NT2/D1 (cell line): ENCODE measurements around the gene SPOCK1.

Experiments used
- SUZ12 ChIP-seq: IDR thresholded peaks from 2 replicates; pipeline ENCODE4 v1.6.1; 2011; ENCODE audit not compliant: insufficient read length, insufficient read depth; ENCODE audit errors: extremely low read depth
- YY1 ChIP-seq: IDR thresholded peaks from 2 replicates; pipeline ENCODE4 v1.6.1; 2011; ENCODE audit not compliant: insufficient read length, insufficient read depth
- ZNF274 ChIP-seq: IDR thresholded peaks from 2 replicates; pipeline ENCODE4 v1.6.1; 2011; ENCODE audit warnings: mild to moderate bottlenecking, low read depth, low read length

GRCh38 chr5:137336565-137337120 is 162.5 kb downstream of the SPOCK1 start:
- TF ChIP-seq SUZ12 (no peak), ZNF274 (no peak), YY1 (no peak)
